Measurements from ENCODE around the gene RXRA.
A peak's percentile ranks its signal among the peaks of the same experiment; 100 is the strongest.

Gene RXRA

GRCh38 chr9:134440636-134441226, 114.5 kb downstream of the RXRA start:
- Histone ChIP-seq H3K27ac (no peak overlapping the region), H3K9me3 (ENCODE audit: severe bottlenecking) (no peaks in the 10 kb centered on the region), H3K4me3 (ENCODE audit: low read depth, low read length) (no peak overlapping the region), H3K27me3 (ENCODE audit: insufficient read depth, low read depth, severe bottlenecking) (no peaks in the 10 kb centered on the region), H3K36me3 (peaks cover 12% of the 10 kb centered on the region)
- TF ChIP-seq, protein P1, sequence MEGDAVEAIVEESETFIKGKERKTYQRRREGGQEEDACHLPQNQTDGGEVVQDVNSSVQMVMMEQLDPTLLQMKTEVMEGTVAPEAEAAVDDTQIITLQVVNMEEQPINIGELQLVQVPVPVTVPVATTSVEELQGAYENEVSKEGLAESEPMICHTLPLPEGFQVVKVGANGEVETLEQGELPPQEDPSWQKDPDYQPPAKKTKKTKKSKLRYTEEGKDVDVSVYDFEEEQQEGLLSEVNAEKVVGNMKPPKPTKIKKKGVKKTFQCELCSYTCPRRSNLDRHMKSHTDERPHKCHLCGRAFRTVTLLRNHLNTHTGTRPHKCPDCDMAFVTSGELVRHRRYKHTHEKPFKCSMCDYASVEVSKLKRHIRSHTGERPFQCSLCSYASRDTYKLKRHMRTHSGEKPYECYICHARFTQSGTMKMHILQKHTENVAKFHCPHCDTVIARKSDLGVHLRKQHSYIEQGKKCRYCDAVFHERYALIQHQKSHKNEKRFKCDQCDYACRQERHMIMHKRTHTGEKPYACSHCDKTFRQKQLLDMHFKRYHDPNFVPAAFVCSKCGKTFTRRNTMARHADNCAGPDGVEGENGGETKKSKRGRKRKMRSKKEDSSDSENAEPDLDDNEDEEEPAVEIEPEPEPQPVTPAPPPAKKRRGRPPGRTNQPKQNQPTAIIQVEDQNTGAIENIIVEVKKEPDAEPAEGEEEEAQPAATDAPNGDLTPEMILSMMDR (IDR thresholded peaks at IDR 0.05; ENCODE audit: low read depth, low read length) = no peak
- DNase-seq = no peak

DNA sequence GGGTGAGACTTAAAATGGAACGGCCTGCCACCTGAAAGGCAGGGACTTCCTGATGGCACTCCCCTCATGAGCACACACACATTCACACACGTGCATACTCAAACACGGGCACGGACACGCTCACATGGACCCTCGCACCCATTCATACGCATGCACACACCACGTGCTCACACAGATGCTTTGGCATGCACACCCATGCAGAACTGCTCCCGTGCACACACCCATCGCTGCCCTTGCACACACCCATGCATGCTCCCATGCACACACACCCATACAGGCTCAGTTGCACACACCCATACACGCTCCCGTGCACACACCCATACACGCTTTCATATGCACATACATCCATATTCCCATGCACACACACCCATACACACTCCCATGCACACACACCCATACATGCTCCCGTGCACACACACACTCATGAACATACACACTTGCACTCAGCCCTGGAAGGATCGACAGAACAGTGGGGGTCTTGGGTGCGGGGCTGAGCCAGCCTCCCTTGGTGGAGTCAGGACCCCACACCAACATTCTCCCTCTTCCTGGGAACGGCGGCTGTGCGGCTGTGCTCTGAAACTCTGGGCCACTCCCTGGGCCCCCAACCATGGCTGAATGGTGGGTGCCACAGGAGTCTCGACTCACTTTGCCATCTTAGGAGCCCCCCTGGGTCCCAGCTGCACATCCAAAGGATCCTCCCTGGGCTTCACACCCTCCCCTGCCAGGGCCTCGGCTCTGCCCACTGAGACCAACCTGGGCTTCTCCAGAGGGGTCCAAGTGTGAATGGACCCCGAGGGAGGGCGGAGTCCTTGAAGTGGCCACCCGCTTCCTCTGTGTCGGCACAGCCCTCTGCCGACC, 115.2 kb downstream of the RXRA start:
- DNase-seq = no peak
- H3K4me3 ChIP-seq (ENCODE audit: low read depth, low read length) = no peak overlapping the region

GRCh38 chr9:134442085-134442474, 115.8 kb downstream of the RXRA start:
- DNase-seq = no peak
- no peak overlapping the region for H3K27ac ChIP-seq
- TF ChIP-seq, protein P1 (IDR thresholded peaks at IDR 0.05; ENCODE audit: low read depth, low read length) = no peak

More for the DNA sequence above, 115.2 kb downstream of the RXRA start:
- Histone ChIP-seq H3K27me3 (ENCODE audit: insufficient read depth, low read depth, severe bottlenecking) (no peaks in the 10 kb centered on the region), H3K36me3 (peaks cover 4% of the 10 kb centered on the region), H3K27ac (no peak overlapping the region), H3K9me3 (ENCODE audit: severe bottlenecking) (no peaks in the 10 kb centered on the region)
- TF ChIP-seq, protein P1 (IDR thresholded peaks at IDR 0.05; ENCODE audit: low read depth, low read length) = no peak

GRCh38 chr9:134442486-134443173, 116.4 kb downstream of the RXRA start:
- Histone ChIP-seq H3K9me3 (ENCODE audit: severe bottlenecking) (no peaks in the 10 kb centered on the region), H3K36me3 (no peaks in the 10 kb centered on the region), H3K27ac (no peak overlapping the region), H3K4me3 (ENCODE audit: low read depth, low read length) (no peak overlapping the region), H3K27me3 (ENCODE audit: insufficient read depth, low read depth, severe bottlenecking) (no peaks in the 10 kb centered on the region)
- no peak for DNase-seq
- TF ChIP-seq, protein P1 (IDR thresholded peaks at IDR 0.05; ENCODE audit: low read depth, low read length) = no peak

More at GRCh38 chr9:134442085-134442474, 115.8 kb downstream of the RXRA start:
- H3K4me3 ChIP-seq (ENCODE audit: low read depth, low read length) = no peak overlapping the region
- no peaks in the 10 kb centered on the region for H3K9me3 ChIP-seq (ENCODE audit: severe bottlenecking)
- H3K36me3 ChIP-seq = no peaks in the 10 kb centered on the region
- H3K27me3 ChIP-seq (ENCODE audit: insufficient read depth, low read depth, severe bottlenecking) = no peaks in the 10 kb centered on the region

GRCh38 chr9:134443174-134444037, 117.2 kb downstream of the RXRA start:
- Histone ChIP-seq H3K36me3 (no peaks in the 10 kb centered on the region), H3K27ac (no peak overlapping the region), H3K4me3 (ENCODE audit: low read depth, low read length) (no peak overlapping the region), H3K9me3 (ENCODE audit: severe bottlenecking) (peaks cover under 1% of the 10 kb centered on the region), H3K27me3 (ENCODE audit: insufficient read depth, low read depth, severe bottlenecking) (no peaks in the 10 kb centered on the region)
- DNase-seq = peak; percentile 88
- TF ChIP-seq, protein P1 (IDR thresholded peaks at IDR 0.05; ENCODE audit: low read depth, low read length) = peak; percentile 98

Measured in WERI-Rb-1 (cell line).